T-helper 1 cell treated with Interleukin-12 subunit alpha and Interleukin-12 subunit beta and Interleukin-4 antibody, amounts not matched to agents 30 μg/mL and 1 μg/mL, for 36 hours (primary cell): ENCODE measurements around the gene SDF2L1.
"Not testable (repeated sequence)": the region's sequence is repeated elsewhere in the genome, so short reads cannot be mapped to it uniquely, and the experiment has no call there.

ENCODE experiments used
- H3K27ac Mint-ChIP-seq: one replicate; pipeline ENCODE4 v1.8.0; 2021; ENCODE audit warnings: mild to moderate bottlenecking, mixed read lengths
- H3K27me3 Mint-ChIP-seq: one replicate; pipeline ENCODE4 v1.8.0; 2021; ENCODE audit warnings: low read depth, mixed read lengths
- H3K36me3 Mint-ChIP-seq: one replicate; pipeline ENCODE4 v1.8.0; 2021; ENCODE audit warnings: low read depth, mixed read lengths
- H3K4me1 Mint-ChIP-seq: one replicate; pipeline ENCODE4 v1.8.0; 2021; ENCODE audit warnings: low read depth, mixed read lengths
- H3K4me3 Mint-ChIP-seq: one replicate; pipeline ENCODE4 v1.8.0; 2021; ENCODE audit warnings: mild to moderate bottlenecking, moderate library complexity, mixed read lengths
- H3K9me3 Mint-ChIP-seq: one replicate; pipeline ENCODE4 v1.8.0; 2021; ENCODE audit warnings: mixed read lengths

The SDF2L1 gene

GRCh38 chr22:21691816-21692215 is 49.7 kb downstream of the SDF2L1 start:
- Mint-ChIP-seq H3K27me3 (no peaks in the 10 kb centered on the region), H3K9me3 (no peaks in the 10 kb centered on the region), H3K4me3 (no peak overlapping the region), H3K27ac (no peak overlapping the region), H3K4me1 (peaks cover 5% of the 10 kb centered on the region), H3K36me3 (peaks cover 18% of the 10 kb centered on the region)

GRCh38 chr22:21692856-21693255 is 50.8 kb downstream of the SDF2L1 start:
- not testable (repeated sequence) for H3K4me3 Mint-ChIP-seq, H3K4me1 Mint-ChIP-seq, H3K27ac Mint-ChIP-seq, H3K27me3 Mint-ChIP-seq, H3K9me3 Mint-ChIP-seq
- peaks cover 21% of the 10 kb centered on the region for H3K36me3 Mint-ChIP-seq

GRCh38 chr22:21693333-21693998 is 51.4 kb downstream of the SDF2L1 start:
- Mint-ChIP-seq H3K4me3 (no peak overlapping the region), H3K27ac (no peak overlapping the region), H3K4me1 (peaks cover 5% of the 10 kb centered on the region), H3K27me3 (no peaks in the 10 kb centered on the region), H3K36me3 (peaks cover 21% of the 10 kb centered on the region), H3K9me3 (no peaks in the 10 kb centered on the region)
